ENCODE measurements around the gene DUSP14.

- TF ChIP-seq POLR2A (IDR thresholded peaks at IDR 0.05) (no peak), POLR2AphosphoS5 (IDR thresholded peaks at IDR 0.05; ENCODE audit: insufficient read depth in 1 of 2, low read depth in 1 of 2) (no peak)
- TF ChIP-seq, protein P1, sequence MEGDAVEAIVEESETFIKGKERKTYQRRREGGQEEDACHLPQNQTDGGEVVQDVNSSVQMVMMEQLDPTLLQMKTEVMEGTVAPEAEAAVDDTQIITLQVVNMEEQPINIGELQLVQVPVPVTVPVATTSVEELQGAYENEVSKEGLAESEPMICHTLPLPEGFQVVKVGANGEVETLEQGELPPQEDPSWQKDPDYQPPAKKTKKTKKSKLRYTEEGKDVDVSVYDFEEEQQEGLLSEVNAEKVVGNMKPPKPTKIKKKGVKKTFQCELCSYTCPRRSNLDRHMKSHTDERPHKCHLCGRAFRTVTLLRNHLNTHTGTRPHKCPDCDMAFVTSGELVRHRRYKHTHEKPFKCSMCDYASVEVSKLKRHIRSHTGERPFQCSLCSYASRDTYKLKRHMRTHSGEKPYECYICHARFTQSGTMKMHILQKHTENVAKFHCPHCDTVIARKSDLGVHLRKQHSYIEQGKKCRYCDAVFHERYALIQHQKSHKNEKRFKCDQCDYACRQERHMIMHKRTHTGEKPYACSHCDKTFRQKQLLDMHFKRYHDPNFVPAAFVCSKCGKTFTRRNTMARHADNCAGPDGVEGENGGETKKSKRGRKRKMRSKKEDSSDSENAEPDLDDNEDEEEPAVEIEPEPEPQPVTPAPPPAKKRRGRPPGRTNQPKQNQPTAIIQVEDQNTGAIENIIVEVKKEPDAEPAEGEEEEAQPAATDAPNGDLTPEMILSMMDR (IDR thresholded peaks at IDR 0.05): no peak
Measured at GRCh38 chr17:37546302-37546701, 56.6 kb downstream of the DUSP14 start.

All from vagina (tissue), 2 donors.